Lung (tissue), 12 donors: ENCODE results near the gene NFKBIE. TPM values are rescaled to one million over a fixed set of nuclear protein-coding genes. Genes with fewer than 3 reads are reported as not detected.

ENCODE experiments used
- ATAC-seq: fragments of 200-7000 bp; cut with Tn5 transposase; one replicate; pipeline ENCODE4 v1.9.1; 2020; ENCODE audit warnings: moderate number of reproducible peaks; ENCODE audit not compliant: insufficient read depth, low FRiP score
- DNase-seq, 3 donors: peaks; one replicate each; pipeline ENCODE4 v3.0.0-alpha.2; 2013 to 2017
- H3K27ac ChIP-seq, 2 donors: one replicate each; pipeline ENCODE4 v1.5.1; 2013; ENCODE audit warnings: mild to moderate bottlenecking in 2 of 2, moderate library complexity in 2 of 2, control low read depth in 1 of 2, inconsistent platforms in 1 of 2, low read depth in 1 of 2, low read length in 1 of 2
- H3K27me3 ChIP-seq, 3 donors: one replicate each; pipeline ENCODE4 v1.5.1; 2013; ENCODE audit warnings: low read length in 2 of 3; ENCODE audit not compliant: control insufficient read depth in 3 of 3, insufficient read depth in 3 of 3
- H3K36me3 ChIP-seq, 4 donors: one replicate each; pipeline ENCODE4 v1.5.1; 2013; ENCODE audit warnings: low read length in 4 of 4, mild to moderate bottlenecking in 1 of 4, moderate library complexity in 1 of 4; ENCODE audit not compliant: control insufficient read depth in 4 of 4, insufficient read depth in 4 of 4
- H3K4me1 ChIP-seq, 5 donors: one replicate each; pipeline ENCODE4 v1.5.1; 2013; ENCODE audit warnings: low read length in 5 of 5, mild to moderate bottlenecking in 2 of 5, moderate library complexity in 1 of 5; ENCODE audit not compliant: control insufficient read depth in 5 of 5, insufficient read depth in 5 of 5
- H3K4me3 ChIP-seq: one replicate; pipeline ENCODE4 v1.5.1; 2013; ENCODE audit warnings: mild to moderate bottlenecking, control low read depth, moderate library complexity
- H3K9ac ChIP-seq, 2 donors: one replicate each; pipeline ENCODE4 v1.5.1; 2013; ENCODE audit warnings: low read length in 2 of 2, control low read depth in 1 of 2; ENCODE audit not compliant: insufficient read depth in 1 of 2
- H3K9me3 ChIP-seq, 4 donors: one replicate each; pipeline ENCODE4 v1.5.1; 2013; ENCODE audit warnings: low read length in 3 of 4, mild to moderate bottlenecking in 1 of 4, moderate library complexity in 1 of 4; ENCODE audit not compliant: control insufficient read depth in 4 of 4, insufficient read depth in 3 of 4
- CTCF ChIP-seq: IDR thresholded peaks from 2 replicates; pipeline ENCODE4 v1.5.1; 2012; ENCODE audit warnings: mild to moderate bottlenecking; ENCODE audit errors: control extremely low read depth, extremely low read depth
- WGBS, 2 donors: extraction: QIAGEN DNeasy Blood & Tissue Kit; methylation state at CpG; one replicate each; pipeline ENCODE4 v1.1.7; 2013; 5-methylcytosine and 5-hydroxymethylcytosine counted together
- polyA plus RNA-seq, 2 donors: library from polyadenylated mRNA; stranded (reverse); fragments of 200-250 nt; gene quantifications; one replicate each; pipeline ENCODE4 v1.2.1, GENCODE V29; 2013
- total RNA-seq, 2 donors: library from RNA; depleted of rRNA in 1 of 2; stranded (reverse); fragments of >200 nt in 1 of 2; gene quantifications; one replicate each; pipeline ENCODE4 v1.2.1, GENCODE V29; 2014 to 2021
- donor health status: control.
- donor health status: control.
- donor health status: Bipolar disorder and iron deficiency.
- donor health status: healthy.
- donor health status: DM: yes; HTN: yes; CAD: no.

Gene NFKBIE
- total and polyA plus RNA-seq, 4 donors, result 13.1 to 40.6 (median 20.4) TPM

DNA sequence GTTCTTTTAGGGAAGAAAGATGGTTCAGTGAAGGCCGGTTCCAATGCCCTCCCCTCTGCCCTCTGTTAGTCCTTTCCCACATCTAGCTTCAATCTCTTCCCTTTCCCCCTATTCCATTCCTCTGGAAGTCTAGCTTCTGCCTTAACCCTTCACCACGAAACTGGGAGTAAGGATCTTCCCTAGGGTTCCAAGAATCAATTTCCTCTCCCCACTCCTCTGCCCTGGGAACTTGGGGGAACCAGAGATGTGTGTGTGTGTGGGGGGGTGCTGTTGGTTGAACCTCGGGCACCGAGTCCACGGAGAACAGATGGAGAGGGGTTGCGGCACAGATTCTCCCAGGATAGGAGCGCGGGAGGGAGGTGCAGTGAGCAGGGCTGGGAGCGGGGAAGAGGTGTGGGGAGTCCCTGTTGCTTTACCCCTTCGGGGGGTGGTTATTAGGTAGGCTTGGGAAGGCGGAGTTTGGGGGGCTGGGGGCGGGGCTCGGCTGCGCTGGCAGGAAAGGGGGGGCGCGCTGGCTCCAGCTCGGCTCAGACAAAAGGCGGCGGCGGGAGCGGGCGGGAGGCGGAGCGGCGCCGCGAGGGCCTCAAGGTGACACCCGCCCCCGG, 4.7 kb upstream of the NFKBIE start, which contains the start of gene TMEM151B:
TMEM151B (plus strand) TSS at position 530 of the 605 bp plus-strand sequence. CDS start 293 bp downstream, outside the sequence.
- no peaks in the 10 kb centered on the region for H3K4me1 ChIP-seq
- H3K9me3 ChIP-seq, result peaks cover 0 to 4% (median 0%) of the 10 kb centered on the region in 4 donors
- H3K27ac ChIP-seq, result no peak within 1 kb of the TSS
- DNase-seq (no peak), ATAC-seq (no peak)
- no peak within 1 kb of the TSS for H3K9ac ChIP-seq
- H3K27me3 ChIP-seq, result peaks cover 0 to 45% (median 28%) of the 10 kb centered on the region in 3 donors
- no peak within 1 kb of the TSS for H3K4me3 ChIP-seq
- no peak for TF ChIP-seq CTCF
- no peaks in the 10 kb centered on the region for H3K36me3 ChIP-seq
- WGBS, 2 donors, result 17 to 23% methylated on average over 16 to 29 of the region's 29 CpGs

GRCh38 chr6:44269178-44269920, 4.0 kb upstream of the NFKBIE start:
- no peak for DNase-seq
- Histone ChIP-seq H3K27me3 (peaks cover 0 to 45% (median 28%) of the 10 kb centered on the region in 3 donors), H3K4me1 (peaks cover 0 to 4% (median under 1%) of the 10 kb centered on the region in 5 donors), H3K9me3 (peaks cover 0 to 4% (median 0%) of the 10 kb centered on the region in 4 donors), H3K9ac (no peak overlapping the region), H3K27ac (no peak overlapping the region), H3K36me3 (no peaks in the 10 kb centered on the region), H3K4me3 (no peak overlapping the region)
- WGBS, 2 donors, result 81 to 86% methylated on average over 1 of the region's 1 CpG
- no peak for ATAC-seq
- no peak for TF ChIP-seq CTCF

- ATAC-seq (no peak), DNase-seq (peak; percentile 62 to 71 (median 67))
- no peak overlapping the region for H3K27ac ChIP-seq
- no peak overlapping the region for H3K4me3 ChIP-seq
- H3K4me1 ChIP-seq, result peaks cover 6 to 16% (median 10%) of the 10 kb centered on the region in 5 donors
- WGBS, 2 donors, result 22 to 23% methylated on average over 5 of the region's 5 CpGs
- peaks cover 0 to 2% (median 0%) of the 10 kb centered on the region in 4 donors for H3K9me3 ChIP-seq
- TF ChIP-seq CTCF, result peak; percentile 85
- peaks cover 0 to 36% (median 28%) of the 10 kb centered on the region in 3 donors for H3K27me3 ChIP-seq
- no peak overlapping the region for H3K9ac ChIP-seq
- no peaks in the 10 kb centered on the region for H3K36me3 ChIP-seq
These were observed 2.8 kb upstream of the NFKBIE start for GRCh38 chr6:44268095-44268628.
